Measurements from ENCODE around the gene NTM.

DNA sequence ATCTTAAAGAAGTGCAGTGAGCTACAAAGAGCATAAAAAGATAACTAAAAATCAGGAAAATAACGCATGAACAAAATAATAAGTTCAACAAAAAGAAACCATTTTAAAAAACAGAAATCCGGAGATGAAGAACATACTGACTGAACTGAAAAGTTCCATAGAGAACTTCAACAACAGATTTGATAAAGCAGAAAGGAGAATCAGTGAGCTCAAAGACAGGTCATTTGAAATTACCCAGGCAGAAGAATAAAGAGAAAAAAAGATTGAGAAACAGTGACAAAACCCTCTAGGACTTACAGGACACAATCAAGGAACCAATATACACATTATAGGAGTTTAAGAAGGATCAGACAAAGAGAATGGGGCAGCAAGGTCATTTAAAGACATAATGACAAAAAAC, 334.3 kb downstream of the NTM start:
- TF ChIP-seq CTCF (IDR thresholded peaks at IDR 0.05; ENCODE audit: low read depth, low read length, poor library complexity, severe bottlenecking) (no peak), EZH2phosphoT487 (IDR thresholded peaks at IDR 0.05; ENCODE audit: borderline replicate concordance, low read length) (no peak)
